GM21717 (cell line): ENCODE data around the gene SFTA2.
"Not testable (repeated sequence)": the region's sequence is repeated elsewhere in the genome, so short reads cannot be mapped to it uniquely, and the experiment has no call there.

Experiments
- ATAC-seq: cut with Tn5 transposase; IDR thresholded peaks from one replicate; pipeline ENCODE4 v1.9.1; 2021; ENCODE audit warnings: mild to moderate bottlenecking, moderate library complexity; ENCODE audit not compliant: unreplicated experiment

Gene SFTA2

DNA sequence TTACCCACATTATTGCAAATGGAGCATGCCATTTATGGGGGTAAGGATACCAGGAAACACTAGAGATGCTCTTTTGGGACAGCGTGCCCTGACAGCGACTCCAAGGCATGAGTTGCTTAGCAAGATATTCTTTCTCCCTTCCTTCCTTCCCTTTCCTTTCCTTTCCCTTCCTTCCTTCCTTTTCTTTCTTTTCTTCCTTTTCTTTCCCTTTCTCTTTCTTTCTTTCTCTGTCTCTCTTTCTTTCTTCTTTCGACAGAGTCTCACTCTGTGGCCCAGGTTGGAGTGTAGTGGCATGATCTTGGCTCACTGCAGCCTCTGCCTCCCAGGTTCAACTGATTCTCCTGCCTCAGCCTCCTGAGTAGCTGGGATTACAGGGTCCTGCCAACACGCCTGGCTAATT, 12.1 kb upstream of the SFTA2 start:
- no peak for ATAC-seq

DNA sequence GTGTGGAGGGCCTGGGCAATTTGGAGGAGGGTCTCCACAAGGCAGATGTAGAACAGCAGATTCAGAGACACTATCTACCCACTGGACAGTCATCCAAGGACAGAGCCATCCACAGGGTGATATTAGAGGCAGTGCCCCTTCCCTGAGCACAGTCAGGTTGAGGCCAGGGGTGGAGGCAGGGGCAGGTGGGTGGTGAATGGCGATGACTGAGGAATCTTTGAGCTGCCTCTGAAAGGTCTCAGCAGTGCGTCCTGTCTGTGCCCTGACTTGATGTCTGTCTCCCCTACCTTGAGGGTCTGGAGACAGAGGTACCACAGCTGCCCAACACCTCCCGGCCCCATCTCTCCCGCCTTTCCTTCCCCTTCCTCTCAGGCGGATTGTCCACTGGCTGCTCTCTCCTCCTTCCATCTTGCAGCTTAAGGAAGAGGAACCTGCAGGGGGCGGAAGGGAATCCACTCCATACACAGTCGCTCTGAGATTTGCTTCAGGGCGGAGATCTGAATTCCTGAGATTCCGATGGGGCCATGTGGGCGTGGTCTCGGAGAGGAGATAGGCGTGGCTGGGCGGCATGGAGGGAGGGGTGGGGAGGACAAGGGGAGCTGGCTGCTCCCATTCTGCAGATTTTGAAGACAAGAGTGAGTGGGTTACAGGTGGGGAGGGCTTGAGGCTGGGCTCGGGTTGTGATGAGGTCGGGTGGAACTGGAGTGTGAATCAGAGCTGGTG, 10.5 kb upstream of the SFTA2 start:
- no peak for ATAC-seq

DNA sequence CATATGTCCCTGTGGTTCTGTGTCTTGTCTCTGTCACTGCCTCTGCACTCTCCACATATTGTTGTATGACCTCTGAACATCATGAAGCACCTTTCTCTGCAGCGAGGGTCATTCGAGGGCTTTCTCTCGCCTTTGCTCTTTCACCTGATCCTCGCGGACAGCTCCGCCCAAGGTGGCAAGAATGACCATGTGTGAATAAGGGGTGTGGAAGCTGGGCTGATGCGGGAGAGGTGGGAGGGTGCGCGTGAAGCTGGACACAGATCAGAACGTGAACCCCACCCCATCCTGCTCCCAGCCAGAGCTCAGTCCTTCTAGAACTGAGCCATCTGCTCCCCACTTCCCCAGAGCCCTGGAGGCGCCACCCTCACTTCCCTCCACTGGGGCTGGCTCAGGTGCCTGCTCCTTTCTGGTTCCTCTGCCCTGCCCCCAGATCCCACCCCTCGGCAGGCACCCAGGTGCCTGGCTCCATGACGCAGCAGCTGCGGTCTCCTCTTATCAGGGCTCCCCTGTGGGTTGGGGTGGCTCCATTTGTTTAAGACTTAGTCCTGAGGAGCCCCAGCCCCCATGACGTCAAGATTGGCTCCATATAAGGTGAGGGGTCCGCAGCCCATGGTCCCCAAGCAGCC, 8.5 kb upstream of the SFTA2 start, which contains the start of gene MUCL3:
TSS of gene MUCL3 (plus strand) at position 613 of the 626 bp plus-strand sequence. CDS start 27 bp downstream, outside the sequence.
- no peak for ATAC-seq

DNA sequence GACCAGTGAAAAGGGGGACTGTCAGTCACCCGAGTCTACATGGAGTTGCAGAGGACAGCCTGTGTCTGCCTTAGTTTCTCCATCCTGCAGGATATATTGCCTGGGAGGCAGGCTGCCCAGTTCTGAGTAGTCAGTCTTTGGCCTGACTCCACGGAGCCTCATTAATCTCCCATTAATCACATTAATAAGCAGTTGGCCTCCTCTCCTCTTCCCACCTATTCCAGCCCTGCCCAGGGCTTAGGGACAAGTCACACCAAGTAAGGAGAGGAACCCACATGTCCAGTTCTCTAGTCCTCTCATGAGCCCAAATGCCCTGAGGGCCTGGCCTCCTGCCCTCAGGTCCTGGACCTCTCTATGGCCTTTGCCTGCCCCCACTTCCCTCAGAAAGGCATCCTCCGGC, 7.5 kb upstream of the SFTA2 start:
- no peak for ATAC-seq

DNA sequence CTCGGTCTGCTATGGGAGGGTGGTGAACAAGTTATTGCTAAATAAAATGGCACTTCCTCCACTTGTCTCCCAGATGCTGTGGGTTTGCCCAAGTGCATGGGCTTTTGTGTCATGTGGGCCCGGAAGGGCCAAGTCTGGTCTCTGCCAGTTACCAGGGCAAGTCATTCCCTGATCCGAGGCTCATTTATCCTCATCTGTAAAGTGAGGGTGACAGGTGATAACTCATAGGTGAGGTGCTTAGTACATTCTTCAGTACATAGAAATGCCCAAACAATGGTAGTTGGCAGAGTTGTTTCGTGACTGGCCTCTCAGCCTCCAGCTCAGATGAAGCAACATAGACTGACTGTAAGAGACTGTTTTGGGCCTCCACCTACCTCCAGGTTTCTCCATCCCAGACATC, 6.8 kb upstream of the SFTA2 start:
- no peak for ATAC-seq

DNA sequence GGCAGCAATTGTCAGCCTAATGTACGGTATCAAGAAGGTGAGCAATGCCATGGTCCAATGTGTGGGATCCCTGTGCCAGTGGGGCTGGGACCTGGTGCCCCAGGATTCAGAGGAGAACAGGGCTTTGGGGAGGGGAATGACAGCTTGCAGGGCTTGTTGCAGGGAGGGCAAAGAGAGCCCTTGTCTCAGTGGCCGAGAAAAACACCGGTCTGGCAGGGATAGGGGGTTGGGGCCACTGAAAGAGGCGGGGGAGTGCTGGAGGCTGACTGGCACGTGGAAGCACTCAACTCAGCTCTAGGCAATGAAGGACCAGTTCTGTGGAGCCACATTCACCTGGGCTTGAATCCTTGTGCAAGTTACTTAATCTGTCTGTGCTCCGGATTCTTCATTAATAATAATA, 5.3 kb upstream of the SFTA2 start:
- no peak for ATAC-seq

DNA sequence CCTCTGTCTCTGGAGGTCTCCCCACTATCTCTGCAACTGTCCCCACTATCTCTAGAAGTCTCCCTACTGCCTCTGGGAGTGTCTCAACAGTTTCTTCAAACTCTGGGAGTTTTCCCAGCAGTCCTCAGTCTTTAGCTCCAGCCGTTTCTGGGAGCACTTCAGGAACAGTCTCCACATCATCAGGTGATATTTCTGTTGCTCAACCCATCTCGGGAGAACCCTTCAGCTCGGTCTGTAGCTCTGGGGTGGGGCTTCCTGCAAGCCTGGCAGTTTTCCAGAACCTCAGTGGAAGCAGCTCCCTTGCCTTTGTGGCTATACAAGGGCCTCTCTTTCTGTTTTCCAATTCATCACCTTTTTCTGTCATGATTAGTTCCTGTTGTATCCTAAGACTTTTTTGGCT, 3.0 kb upstream of the SFTA2 start:
- ATAC-seq: no peak

DNA sequence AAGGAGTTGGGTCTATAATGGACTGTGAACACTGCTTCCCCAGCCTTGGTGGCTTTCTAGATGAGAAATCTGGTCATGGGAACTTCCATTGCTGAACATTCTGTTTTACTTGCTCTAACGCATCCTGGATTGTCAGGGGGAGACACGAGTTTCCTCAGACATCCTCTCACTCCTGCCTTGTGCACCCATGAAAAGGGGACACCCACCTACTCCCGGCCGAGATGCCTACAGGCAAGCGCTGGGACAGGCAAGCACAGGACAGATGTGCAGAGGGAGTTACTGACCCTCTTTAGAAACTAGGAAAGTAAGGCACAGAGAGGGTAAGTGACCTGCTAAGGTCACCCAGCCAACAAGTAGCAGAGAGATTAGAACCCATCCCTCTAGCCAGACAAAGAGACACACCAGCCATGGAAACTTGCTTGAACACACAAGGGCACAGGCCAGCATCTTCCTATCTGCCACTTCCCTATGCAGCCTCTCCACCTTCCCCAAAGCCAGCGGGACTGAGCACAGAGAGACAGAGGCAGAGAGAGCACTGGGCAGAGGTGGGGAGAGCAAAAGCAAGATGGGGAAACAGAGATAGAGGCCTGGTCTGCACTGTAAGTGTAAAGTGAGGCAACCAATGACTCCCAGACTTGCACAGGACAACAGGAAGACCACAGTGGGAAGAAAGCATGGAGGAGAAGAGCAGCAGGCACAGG, 845 bp upstream of the SFTA2 start:
- ATAC-seq: no peak

DNA sequence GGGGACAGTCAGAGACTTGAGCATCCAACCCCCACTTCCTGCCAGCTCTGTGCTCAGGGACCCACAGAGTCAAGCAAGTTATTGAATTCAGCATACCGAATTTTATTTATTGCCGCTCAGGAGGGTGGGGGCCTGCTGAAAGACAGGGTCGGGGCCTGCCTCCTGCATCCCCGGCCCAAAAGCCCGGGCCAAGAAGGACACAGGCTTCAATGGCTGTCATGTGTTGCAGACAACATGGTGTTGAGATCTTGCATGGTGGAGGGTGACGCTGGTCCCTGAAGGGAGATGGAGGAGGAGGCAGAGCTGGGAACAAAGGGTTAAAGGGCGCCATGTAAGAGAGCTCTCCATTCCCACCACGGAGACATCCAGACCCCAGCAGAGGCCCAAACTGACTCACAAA, 698 bp downstream of the SFTA2 start:
- no peak for ATAC-seq

DNA sequence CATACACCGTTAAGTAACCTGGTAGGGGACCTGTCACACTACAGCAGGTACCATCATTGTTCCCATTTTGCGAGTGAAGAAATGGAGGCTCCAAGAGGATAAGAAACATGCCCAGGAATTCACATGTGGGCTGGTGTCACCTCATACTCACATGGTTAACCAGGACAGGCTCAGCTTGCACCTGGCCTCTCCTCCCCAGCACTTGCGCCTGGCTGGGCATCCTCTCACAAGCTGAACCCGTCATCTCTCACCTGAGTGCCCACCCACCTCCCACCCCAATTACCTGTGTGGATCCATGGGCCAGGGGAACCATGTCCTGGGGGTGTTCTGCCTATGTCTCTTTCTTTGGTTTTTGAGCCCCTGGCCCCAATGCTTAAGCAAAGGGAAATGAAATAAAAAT, 1.5 kb downstream of the SFTA2 start:
- ATAC-seq: no peak

DNA sequence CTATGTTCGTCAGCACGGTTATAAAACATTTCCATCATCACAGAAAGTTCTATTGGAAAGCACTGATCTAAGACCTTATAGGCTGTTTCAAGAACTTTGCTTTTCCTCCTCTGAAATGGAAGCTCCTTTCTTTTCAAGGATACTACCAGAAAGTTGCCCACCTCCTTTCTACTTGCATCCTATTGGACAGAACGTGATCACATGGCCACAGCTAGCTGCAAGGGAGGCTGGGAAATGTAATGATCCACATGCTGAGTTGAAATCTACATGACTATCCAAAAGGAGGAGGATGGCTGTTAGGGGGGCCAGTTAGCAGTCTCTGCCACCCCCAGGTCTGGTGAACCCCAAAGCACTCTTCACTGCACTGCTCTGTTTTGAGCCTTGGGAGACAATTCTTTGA, 3.3 kb downstream of the SFTA2 start:
- no peak for ATAC-seq

DNA sequence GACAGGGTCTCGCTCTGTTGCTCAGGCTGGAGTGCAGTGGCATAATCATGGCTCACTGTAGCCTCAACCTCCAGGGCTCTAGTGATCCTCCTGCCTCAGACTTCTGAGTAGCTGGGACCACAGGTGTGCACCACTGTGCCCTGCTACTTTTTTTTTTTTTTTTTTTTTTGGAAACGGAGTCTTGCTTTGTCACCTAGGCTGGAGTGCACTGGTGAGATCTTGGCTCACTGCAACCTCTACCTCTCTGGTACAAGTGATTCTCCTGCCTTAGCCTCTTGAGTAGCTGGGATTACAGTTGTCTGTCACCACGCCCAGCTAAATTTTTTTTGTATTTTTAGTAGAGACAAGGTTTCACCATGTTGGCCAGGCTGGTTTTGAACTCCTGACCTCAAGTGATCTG, 4.9 kb downstream of the SFTA2 start:
- not testable (repeated sequence) for ATAC-seq

DNA sequence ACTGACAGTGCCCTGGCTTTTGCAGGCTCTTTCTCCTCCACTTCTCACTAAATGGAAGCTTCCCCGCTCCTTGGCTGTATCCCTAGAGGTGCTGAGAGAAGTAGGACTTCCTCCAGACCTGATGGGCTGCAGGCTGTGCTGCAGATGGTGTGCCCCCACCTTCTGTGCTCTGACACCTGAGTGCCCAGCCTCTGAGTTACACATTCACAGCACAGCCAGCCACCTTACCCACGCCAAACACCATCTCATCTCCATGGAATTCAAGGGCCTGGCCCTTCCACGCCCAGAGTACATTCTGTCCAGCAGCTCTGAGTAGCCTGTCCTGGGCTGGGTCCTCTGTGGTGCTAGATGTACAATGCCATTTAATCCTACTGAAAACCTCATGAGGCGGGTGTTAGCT, 5.3 kb downstream of the SFTA2 start:
- no peak for ATAC-seq

DNA sequence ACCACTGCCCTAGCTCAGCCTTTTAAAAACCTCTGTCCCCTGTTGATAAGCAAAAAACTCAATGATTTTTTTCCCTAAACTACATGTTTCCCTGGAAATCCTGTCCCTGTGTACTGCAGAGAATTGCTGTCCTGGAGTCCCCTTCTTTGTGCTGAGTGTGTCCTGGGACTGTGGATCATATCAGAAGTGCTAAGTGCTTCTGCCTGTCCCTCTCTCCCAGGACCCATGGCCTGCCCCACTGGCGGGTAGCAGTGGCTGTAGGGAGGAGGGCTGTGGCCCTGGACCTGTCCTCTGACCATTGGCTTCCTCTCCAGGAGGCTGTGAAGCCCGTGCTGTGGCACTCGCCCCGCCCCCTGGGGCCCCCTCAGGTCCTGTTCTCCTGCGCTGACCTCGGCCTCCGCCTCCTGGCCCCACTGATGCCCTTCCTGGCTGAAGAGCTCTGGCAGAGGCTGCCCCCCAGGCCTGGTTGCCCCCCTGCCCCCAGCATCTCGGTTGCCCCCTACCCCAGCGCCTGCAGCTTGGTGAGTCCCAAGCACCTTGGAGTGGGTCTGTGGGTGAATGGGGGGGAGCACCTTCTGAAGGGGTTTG, 7.8 kb downstream of the SFTA2 start:
- not testable (repeated sequence) for ATAC-seq

DNA sequence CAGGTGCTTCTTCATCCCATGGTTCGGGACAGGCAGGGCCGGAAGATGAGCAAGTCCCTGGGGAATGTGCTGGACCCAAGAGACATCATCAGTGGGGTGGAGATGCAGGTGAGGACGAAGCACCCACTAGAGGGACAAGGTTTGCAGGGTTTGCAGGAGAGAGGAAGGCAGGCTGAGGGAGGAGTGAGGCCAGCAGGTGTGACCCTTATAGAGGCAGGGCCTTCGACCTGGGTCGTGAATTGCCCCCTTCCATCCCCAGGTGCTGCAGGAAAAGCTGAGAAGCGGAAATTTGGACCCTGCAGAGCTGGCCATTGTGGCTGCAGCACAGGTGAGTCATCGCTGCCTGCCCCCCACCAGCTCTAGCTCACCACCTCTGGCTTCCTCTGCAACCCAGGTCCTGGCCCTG, 9.5 kb downstream of the SFTA2 start:
- ATAC-seq: no peak

DNA sequence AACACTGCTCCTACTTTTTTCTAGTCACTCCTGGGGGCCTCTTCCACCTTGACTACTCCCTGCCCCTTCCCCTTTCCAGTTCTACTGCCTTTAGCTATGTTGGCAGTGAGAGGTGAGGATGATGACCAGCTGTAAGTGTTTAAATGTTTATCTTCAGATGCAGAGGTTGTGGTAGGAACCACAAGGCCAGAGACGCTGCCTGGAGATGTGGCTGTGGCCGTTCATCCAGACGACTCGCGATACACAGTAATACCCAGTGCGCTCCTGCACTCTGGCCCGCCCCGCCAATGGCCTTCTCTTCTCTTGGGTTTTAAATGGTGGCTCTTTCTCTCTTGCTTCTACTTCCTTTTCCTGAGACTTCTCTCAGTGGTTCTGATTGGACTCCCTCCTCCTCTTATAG, 13.3 kb downstream of the SFTA2 start:
- ATAC-seq: no peak

DNA sequence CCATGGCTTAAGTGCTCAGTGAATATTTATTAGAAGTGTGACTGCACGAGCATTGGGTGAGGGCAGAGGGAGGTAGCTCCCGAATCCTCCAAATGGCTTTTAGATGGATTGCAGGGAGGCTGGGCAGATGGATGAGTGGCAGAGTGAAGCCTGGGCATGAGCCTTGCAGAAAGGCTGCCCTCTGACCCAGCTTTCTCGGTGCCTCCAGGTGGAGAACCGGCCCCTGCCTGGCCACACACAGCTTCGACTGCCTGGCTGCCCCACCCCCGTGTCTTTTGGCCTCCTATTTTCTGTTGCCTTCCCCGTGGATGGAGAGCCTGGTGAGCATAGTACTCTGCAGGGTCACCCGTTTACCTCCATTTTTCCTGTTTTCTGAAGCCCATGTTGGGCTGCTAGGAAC, 14.5 kb downstream of the SFTA2 start:
- ATAC-seq: no peak

DNA sequence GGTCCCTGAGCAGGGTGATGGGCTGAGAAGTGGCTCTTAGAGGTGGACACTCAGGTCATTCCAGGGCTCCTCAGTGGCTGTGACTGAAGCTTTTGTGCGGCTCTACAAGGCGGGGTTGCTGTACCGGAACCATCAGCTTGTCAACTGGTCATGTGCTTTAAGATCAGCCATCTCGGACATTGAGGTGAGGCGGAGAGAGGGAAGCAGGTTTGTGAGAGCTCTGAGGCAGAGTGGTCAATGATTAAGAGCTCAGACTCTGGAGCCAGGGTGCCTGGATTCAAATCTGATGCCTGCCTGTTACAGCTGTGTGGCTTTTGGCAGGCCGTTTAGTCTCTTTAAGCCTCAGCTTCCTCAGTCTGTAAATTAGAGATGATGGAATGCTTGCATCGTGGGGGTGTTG, 14.9 kb downstream of the SFTA2 start:
- no peak for ATAC-seq

DNA sequence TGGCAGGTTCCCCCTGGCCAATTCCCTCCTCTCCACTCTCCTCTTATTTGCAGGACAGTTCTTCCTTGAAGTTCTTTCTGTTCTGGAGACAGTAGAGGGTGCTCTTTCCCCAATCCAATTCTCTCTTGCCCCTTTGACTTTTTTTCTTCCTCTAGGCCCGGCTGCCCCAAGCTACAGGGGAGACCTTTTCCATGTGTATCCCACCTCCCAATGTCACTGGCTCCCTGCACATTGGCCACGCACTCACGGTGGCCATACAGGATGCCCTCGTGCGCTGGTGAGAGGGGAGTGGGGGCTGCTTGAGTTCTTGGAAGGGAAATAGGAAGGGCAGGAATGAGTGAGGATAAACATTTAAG, 16.4 kb downstream of the SFTA2 start:
- ATAC-seq: no peak

DNA sequence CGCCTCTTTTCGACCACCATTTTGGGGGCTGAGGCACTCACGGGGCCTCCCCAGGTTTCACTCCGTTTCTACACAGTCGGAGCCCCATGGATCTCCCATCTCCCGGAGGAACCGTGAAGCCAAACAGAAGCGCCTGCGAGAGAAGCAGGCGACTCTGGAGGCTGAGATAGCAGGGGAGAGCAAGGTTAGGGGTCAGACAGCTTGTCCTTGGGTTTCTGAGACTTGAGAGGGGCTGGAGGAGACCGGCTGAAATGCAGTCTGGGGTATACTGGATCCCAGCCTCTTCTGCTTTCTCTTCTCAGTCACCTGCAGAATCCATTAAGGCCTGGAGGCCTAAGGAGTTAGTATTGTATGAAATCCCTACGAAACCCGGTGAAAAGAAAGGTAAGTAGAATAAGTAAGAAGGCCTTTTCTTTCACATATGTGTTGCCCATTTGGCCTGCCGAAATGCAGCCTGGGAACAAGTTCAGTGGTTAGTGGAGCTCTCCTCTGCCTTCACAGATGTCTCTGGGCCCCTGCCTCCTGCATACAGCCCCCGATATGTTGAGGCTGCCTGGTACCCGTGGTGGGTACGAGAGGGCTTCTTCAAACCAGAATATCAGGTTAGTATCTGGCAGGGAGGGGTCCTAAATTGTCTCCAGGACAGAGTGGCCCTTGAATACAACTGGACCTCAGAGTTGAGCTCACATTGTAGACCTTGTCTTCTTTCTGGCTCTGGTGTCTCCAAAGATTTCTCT, 16.9 kb downstream of the SFTA2 start:
- no peak for ATAC-seq
